Measurements from ENCODE around the gene MNT.

GRCh38 chr17:2372180-2372579 lies 28.7 kb downstream of the MNT start:
- TF ChIP-seq CTCF (IDR thresholded peaks at IDR 0.05) (no peak), POLR2A (IDR thresholded peaks at IDR 0.05) (no peak)

Data from transverse colon (tissue), 3 donors.